ENCODE results near the gene MBP.
"Not testable (repeated sequence)": the region's sequence is repeated elsewhere in the genome, so short reads cannot be mapped to it uniquely, and the experiment has no call there.

MBP gene

DNA sequence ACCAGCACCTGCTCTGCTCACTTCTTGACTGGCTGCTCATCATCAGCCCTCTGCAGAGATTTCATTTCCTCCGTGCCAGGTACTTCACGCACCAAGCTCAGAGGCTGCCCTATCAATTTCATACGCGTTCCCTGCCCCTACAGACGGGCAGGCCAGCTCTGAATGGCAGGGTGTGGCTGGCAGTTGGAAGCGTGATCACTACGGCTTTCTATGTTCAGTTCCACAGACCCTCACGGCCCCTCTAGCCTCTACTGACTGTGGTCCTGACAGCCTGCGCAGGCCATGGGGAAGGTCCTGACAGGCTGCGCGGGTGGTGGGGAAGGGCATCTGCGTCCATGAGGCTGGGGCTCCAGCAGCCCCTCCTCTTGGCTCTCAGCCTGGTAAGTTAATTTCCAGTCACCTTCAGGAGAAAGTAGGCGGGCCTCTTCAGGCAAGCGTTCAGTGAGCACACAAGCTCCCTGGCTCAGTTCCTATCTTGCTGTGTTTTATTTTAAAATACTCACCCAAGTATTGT lies 155.4 kb downstream of the MBP start:
- Histone ChIP-seq H3K36me3 (ENCODE audit: control insufficient read depth in 1 of 2, insufficient read depth in 2 of 2, low read length in 2 of 2) (no peaks in the 10 kb centered on the region), H3K27ac (ENCODE audit: low read length) (no peak overlapping the region), H3K27me3 (ENCODE audit: low read depth, low read length) (no peaks in the 10 kb centered on the region), H3K4me1 (ENCODE audit: control insufficient read depth in 1 of 2, insufficient read depth in 2 of 2, low read length in 2 of 2) (no peaks in the 10 kb centered on the region), H3K9me3 (ENCODE audit: control insufficient read depth in 1 of 2, low read length in 2 of 2) (no peaks in the 10 kb centered on the region), H3K4me3 (ENCODE audit: low read depth in 1 of 2, low read length in 2 of 2) (no peak overlapping the region)

DNA sequence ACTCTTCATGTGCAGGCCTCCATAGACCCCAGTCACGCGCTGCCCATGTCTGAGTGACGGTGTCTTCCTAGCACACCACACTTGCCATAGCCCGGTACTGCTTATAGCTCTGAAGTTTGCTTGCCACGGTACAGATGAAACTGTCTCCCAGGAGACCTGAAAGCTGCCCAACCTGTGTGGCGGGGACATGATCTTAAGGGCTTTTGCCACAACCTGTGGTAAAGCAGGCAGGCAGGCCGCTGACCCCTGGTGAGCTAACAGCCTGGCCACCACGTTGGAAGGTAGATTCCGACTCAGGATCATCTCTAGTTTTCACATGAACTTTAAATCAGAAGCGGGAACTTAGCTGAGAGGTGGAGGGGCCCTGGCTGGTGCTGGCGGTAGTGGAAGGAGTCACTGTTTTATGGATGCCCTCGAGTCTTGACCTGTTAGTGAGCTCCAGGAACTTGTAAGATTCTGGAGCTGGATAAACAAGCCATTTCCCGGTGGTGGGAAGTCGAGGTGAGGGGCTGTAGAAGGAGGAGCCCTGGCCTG lies 156.9 kb downstream of the MBP start:
- no peaks in the 10 kb centered on the region for H3K27me3 ChIP-seq (ENCODE audit: low read depth, low read length)
- no peaks in the 10 kb centered on the region for H3K9me3 ChIP-seq (ENCODE audit: control insufficient read depth in 1 of 2, low read length in 2 of 2)
- no peaks in the 10 kb centered on the region for H3K36me3 ChIP-seq (ENCODE audit: control insufficient read depth in 1 of 2, insufficient read depth in 2 of 2, low read length in 2 of 2)
- no peaks in the 10 kb centered on the region for H3K4me1 ChIP-seq (ENCODE audit: control insufficient read depth in 1 of 2, insufficient read depth in 2 of 2, low read length in 2 of 2)
- H3K27ac ChIP-seq (ENCODE audit: low read length): no peak overlapping the region
- H3K4me3 ChIP-seq (ENCODE audit: low read depth in 1 of 2, low read length in 2 of 2): no peak overlapping the region

DNA sequence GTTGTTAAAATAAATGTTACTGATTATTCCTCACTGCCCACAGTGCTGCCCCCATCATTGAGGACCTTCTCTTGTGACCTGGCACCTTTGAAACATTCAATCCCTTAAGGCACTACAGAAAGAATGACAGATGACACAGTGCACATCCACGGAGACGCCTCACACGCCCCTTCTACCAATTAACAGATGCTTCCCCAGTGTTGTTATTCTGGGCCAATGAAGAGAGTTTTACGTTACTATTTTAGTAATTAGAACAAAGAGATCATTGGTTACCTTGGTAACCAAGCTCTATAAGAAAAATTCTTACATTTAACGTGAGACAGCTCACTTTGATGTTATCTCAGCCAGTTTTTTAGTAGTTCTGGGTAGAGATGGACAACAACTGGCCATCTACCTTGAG lies 158.2 kb downstream of the MBP start:
- no peak overlapping the region for H3K4me3 ChIP-seq (ENCODE audit: low read depth in 1 of 2, low read length in 2 of 2)
- no peaks in the 10 kb centered on the region for H3K27me3 ChIP-seq (ENCODE audit: low read depth, low read length)
- no peaks in the 10 kb centered on the region for H3K36me3 ChIP-seq (ENCODE audit: control insufficient read depth in 1 of 2, insufficient read depth in 2 of 2, low read length in 2 of 2)
- H3K4me1 ChIP-seq (ENCODE audit: control insufficient read depth in 1 of 2, insufficient read depth in 2 of 2, low read length in 2 of 2): no peaks in the 10 kb centered on the region
- H3K9me3 ChIP-seq (ENCODE audit: control insufficient read depth in 1 of 2, low read length in 2 of 2): no peaks in the 10 kb centered on the region
- H3K27ac ChIP-seq (ENCODE audit: low read length): no peak overlapping the region

DNA sequence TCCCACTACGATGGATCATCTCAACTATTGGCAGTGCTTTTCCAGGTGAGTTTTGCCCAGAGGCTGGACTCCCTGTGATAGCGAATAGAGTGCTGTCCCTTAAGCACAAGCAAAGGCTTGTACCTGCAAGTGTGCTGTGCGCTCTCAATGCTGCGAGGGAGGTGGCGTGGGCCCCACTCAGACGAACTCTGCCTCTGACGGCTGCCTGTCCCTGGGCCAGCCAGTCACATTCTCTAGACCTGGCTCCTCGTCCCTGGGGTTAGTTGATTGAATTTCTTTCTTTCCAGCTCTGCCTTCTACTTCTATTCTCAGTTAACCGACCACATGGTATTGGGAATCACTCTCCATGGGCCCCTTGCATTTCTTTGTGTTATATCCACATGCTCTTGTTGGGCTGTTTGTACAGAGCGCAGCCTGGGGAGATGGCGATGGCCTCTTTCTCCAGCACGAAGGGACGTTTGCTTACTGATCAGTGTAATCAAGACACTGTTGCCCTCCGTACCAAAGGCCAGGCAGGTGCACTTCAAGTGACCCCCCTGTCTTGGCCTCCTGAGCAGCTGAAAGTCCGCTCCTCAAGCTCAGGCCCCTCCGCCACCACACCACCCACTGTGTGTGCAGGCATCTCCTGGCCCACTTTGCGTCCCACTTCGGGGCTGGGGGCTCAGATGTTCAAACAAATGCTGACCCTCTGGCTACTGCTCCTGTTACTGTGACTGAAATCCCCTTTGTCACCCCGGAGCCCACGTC lies 158.9 kb downstream of the MBP start:
- Histone ChIP-seq H3K27me3 (ENCODE audit: low read depth, low read length) (no peaks in the 10 kb centered on the region), H3K4me1 (ENCODE audit: control insufficient read depth in 1 of 2, insufficient read depth in 2 of 2, low read length in 2 of 2) (no peaks in the 10 kb centered on the region), H3K4me3 (ENCODE audit: low read depth in 1 of 2, low read length in 2 of 2) (no peak overlapping the region), H3K36me3 (ENCODE audit: control insufficient read depth in 1 of 2, insufficient read depth in 2 of 2, low read length in 2 of 2) (peaks cover 4 to 5% of the 10 kb centered on the region in 2 donors), H3K27ac (ENCODE audit: low read length) (no peak overlapping the region), H3K9me3 (ENCODE audit: control insufficient read depth in 1 of 2, low read length in 2 of 2) (no peaks in the 10 kb centered on the region)

DNA sequence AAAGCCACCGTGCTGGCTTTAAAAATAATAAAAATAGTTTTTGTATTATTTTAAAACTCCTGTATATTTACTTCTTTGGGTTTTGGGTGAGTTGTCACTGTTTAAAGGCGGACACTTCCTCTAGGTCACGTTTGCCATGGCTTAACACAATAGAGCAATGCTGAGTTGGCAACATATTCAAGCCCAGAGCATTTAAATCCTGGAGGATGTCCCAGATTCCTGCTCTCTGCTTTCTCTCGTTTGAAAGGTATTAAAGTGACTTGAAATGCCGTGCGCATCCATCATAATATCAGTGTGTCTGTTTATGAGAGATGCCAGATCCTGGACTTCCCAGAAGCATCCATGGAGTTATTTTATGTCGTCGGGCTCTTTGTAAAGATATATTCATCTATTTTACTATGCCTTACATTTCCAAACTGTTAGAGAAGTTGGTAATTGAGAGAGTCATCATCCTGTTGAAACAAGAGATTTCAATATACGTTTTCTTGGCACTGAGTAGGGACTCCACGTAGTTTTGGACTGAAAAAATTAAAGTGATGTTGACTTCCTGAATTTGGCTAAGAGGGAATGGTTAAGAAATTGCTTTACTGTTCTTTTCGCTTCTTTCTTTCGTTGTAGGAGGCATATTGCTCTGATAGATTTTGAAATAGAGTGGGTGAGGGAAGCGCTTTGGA lies 159.6 kb downstream of the MBP start:
- Histone ChIP-seq H3K4me1 (ENCODE audit: control insufficient read depth in 1 of 2, insufficient read depth in 2 of 2, low read length in 2 of 2) (no peaks in the 10 kb centered on the region), H3K36me3 (ENCODE audit: control insufficient read depth in 1 of 2, insufficient read depth in 2 of 2, low read length in 2 of 2) (peaks cover 5 to 9% of the 10 kb centered on the region in 2 donors), H3K27me3 (ENCODE audit: low read depth, low read length) (no peaks in the 10 kb centered on the region), H3K9me3 (ENCODE audit: control insufficient read depth in 1 of 2, low read length in 2 of 2) (no peaks in the 10 kb centered on the region), H3K4me3 (ENCODE audit: low read depth in 1 of 2, low read length in 2 of 2) (no peak overlapping the region), H3K27ac (ENCODE audit: low read length) (no peak overlapping the region)

DNA sequence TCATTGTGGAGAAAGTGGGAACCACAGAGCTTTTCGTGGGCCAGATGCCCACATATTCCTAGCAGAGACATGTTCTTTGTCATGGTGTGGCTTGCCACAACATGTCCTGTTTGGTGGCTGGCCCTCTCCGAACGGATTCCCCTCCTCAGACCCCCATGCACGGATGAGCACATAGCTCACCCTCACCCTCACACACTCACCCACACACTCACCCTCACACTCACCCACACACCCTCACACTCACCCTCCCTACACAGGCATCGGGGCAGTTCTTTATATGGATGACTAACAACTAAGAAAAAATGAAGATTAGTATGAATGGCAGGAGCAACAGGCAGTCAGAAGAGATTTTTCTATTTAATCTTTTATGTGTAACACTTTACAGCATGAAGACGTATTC lies 160.3 kb downstream of the MBP start:
- no peak overlapping the region for H3K27ac ChIP-seq (ENCODE audit: low read length)
- no peaks in the 10 kb centered on the region for H3K4me1 ChIP-seq (ENCODE audit: control insufficient read depth in 1 of 2, insufficient read depth in 2 of 2, low read length in 2 of 2)
- no peak overlapping the region for H3K4me3 ChIP-seq (ENCODE audit: low read depth in 1 of 2, low read length in 2 of 2)
- peaks cover 5 to 9% of the 10 kb centered on the region in 2 donors for H3K36me3 ChIP-seq (ENCODE audit: control insufficient read depth in 1 of 2, insufficient read depth in 2 of 2, low read length in 2 of 2)
- no peaks in the 10 kb centered on the region for H3K27me3 ChIP-seq (ENCODE audit: low read depth, low read length)
- H3K9me3 ChIP-seq (ENCODE audit: control insufficient read depth in 1 of 2, low read length in 2 of 2): no peaks in the 10 kb centered on the region

DNA sequence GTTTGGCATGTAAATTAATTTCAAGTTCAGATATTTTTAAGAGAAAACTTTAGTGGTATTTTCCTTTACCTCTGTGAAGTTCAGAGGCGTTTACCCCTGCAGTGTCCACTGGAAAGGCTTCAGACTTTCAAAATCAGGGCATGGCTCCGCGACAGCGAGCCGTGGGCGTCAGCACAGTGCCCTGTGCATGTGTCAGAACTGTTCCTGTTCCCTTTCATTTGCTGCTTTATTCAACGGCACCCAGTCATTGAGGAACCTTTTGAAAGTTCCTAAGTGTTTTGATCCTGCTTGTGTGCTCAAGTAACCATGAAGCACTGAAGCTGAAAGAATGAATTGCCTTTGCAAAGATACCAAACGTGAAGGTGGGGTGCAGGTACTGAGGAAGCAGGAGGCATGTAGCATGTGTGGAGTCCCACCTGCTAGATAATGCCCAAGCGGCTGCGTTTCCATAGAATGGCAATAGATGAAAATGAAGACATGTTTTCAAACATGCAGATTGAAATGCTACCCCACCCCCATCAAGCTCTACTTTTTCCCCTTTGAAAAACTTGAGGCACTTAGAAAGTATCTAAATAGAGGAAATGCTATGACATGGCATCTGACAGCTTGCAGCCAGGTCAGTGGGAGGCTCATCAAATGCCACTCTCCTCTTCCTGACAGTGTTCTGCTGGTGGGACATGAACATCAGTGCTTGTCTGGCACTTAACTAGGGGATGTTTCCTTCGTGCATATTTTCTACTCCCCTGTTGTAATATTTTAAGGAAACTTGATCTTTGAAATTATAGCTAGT lies 161.6 kb downstream of the MBP start:
- Histone ChIP-seq H3K4me1 (ENCODE audit: control insufficient read depth in 1 of 2, insufficient read depth in 2 of 2, low read length in 2 of 2) (no peaks in the 10 kb centered on the region), H3K4me3 (ENCODE audit: low read depth in 1 of 2, low read length in 2 of 2) (no peak overlapping the region), H3K27ac (ENCODE audit: low read length) (no peak overlapping the region), H3K9me3 (ENCODE audit: control insufficient read depth in 1 of 2, low read length in 2 of 2) (no peaks in the 10 kb centered on the region), H3K36me3 (ENCODE audit: control insufficient read depth in 1 of 2, insufficient read depth in 2 of 2, low read length in 2 of 2) (peaks cover 5 to 9% of the 10 kb centered on the region in 2 donors), H3K27me3 (ENCODE audit: low read depth, low read length) (no peaks in the 10 kb centered on the region)

DNA sequence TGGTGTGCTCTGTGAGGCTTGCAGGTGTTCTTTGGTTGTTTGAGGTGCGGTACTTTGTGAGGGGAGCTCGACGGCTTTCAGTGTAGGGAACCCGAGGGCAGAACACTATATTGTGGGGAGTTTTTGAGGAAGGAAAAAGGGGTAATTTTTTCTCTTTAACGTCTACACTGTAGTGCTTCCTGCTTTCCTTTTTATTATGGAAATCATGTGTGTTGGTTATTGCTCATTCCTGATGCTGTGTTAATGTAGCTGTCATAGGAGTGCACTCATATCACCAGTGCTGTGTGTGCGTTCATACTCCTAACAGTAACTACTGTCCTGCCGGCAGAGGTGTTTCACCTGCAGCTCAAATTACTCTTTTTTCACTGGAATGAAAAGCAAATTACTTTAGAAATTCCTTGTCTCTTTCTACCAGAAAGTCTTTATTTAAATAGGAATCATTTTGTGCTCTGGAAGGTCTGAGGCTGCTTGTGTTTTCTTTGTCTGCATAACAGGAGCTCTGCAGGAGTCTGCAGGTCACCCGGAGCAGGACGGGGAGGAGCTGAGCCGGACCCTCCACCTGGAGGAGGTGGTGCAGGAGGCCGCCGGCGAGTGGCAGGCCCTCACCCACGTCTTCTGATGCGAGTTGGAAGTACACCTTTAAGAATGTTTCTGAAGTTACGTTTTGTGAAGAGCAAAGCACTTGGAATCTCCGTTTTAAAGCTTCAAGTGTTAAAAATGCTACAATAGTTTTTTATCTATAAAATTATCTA lies 164.7 kb downstream of the MBP start:
- no peaks in the 10 kb centered on the region for H3K4me1 ChIP-seq (ENCODE audit: control insufficient read depth in 1 of 2, insufficient read depth in 2 of 2, low read length in 2 of 2)
- no peak overlapping the region for H3K4me3 ChIP-seq (ENCODE audit: low read depth in 1 of 2, low read length in 2 of 2)
- peaks cover 5 to 9% of the 10 kb centered on the region in 2 donors for H3K36me3 ChIP-seq (ENCODE audit: control insufficient read depth in 1 of 2, insufficient read depth in 2 of 2, low read length in 2 of 2)
- no peaks in the 10 kb centered on the region for H3K27me3 ChIP-seq (ENCODE audit: low read depth, low read length)
- H3K27ac ChIP-seq (ENCODE audit: low read length): no peak overlapping the region
- no peaks in the 10 kb centered on the region for H3K9me3 ChIP-seq (ENCODE audit: control insufficient read depth in 1 of 2, low read length in 2 of 2)

DNA sequence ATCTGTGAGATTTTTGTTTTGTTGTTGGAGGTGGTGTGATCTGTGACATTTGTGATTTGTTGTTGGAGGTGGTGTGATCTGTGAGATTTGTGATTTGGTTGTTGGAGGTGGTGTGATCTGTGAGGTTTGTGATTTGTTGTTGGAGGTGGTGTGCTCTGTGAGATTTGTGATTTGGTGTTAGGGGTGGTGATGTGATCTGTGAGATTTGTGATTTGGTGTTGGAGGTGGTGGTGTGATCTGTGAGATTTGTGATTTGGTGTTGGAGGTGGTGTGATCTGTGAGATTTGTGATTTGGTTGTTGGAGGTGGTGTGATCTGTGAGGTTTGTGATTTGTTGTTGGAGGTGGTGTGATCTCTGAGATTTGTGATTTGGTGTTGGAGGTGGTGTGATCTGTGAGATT lies 165.3 kb downstream of the MBP start:
- H3K9me3 ChIP-seq (ENCODE audit: control insufficient read depth in 1 of 2, low read length in 2 of 2); H3K27me3 ChIP-seq (ENCODE audit: low read depth, low read length); H3K4me1 ChIP-seq (ENCODE audit: control insufficient read depth in 1 of 2, insufficient read depth in 2 of 2, low read length in 2 of 2); H3K27ac ChIP-seq (ENCODE audit: low read length); H3K4me3 ChIP-seq (ENCODE audit: low read depth in 1 of 2, low read length in 2 of 2); H3K36me3 ChIP-seq (ENCODE audit: control insufficient read depth in 1 of 2, insufficient read depth in 2 of 2, low read length in 2 of 2): not testable (repeated sequence)

DNA sequence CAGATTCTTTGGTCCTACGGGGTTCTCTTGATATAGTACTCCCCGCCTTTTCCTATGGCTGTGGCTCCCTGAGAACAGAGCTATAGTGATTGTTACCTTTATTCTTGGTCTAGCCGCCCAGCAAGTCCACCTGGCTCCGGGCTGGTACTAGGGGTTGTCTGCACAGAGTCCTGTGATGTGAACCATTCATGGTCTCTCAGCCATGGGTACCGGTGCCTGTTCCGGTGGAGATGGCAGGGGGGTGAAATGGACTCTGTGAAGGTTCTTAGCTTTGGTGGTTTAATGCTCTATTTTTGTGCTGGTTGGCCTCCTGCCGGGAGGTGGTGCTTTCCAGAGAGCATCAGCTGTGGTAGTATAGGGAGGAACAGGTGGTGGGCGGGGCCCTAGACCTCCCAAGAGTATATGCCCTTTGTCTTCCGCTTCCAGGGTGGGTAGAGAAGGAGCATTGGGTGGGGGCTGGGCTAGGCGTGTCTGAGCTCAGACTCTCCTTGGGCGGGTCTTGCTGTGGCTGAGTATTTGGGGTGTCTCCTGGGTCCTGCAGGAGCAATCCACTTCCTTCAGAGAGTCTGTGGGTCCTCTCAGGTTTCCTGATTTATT lies 166.9 kb downstream of the MBP start:
- not testable (repeated sequence) for H3K27me3 ChIP-seq (ENCODE audit: low read depth, low read length); H3K9me3 ChIP-seq (ENCODE audit: control insufficient read depth in 1 of 2, low read length in 2 of 2); H3K27ac ChIP-seq (ENCODE audit: low read length); H3K4me3 ChIP-seq (ENCODE audit: low read depth in 1 of 2, low read length in 2 of 2); H3K4me1 ChIP-seq (ENCODE audit: control insufficient read depth in 1 of 2, insufficient read depth in 2 of 2, low read length in 2 of 2)
- peaks cover 5 to 13% of the 10 kb centered on the region in 2 donors for H3K36me3 ChIP-seq (ENCODE audit: control insufficient read depth in 1 of 2, insufficient read depth in 2 of 2, low read length in 2 of 2)
